Fibroblast of skin of left biceps (primary cell): ENCODE results near the gene LITAF.
"Not testable (repeated sequence)": the region's sequence is repeated elsewhere in the genome, so short reads cannot be mapped to it uniquely, and the experiment has no call there.

Experiments
- DNase-seq, 2 experiments: peaks; one replicate each; pipeline ENCODE4 v3.0.0-alpha.2; 2013; ENCODE audit warnings: low read depth in 2 of 2

The LITAF gene

GRCh38 chr16:11576427-11577289, 10.1 kb downstream of the LITAF start:
- no peak for DNase-seq

GRCh38 chr16:11575223-11575589, 11.5 kb downstream of the LITAF start:
- no peak for DNase-seq

DNA sequence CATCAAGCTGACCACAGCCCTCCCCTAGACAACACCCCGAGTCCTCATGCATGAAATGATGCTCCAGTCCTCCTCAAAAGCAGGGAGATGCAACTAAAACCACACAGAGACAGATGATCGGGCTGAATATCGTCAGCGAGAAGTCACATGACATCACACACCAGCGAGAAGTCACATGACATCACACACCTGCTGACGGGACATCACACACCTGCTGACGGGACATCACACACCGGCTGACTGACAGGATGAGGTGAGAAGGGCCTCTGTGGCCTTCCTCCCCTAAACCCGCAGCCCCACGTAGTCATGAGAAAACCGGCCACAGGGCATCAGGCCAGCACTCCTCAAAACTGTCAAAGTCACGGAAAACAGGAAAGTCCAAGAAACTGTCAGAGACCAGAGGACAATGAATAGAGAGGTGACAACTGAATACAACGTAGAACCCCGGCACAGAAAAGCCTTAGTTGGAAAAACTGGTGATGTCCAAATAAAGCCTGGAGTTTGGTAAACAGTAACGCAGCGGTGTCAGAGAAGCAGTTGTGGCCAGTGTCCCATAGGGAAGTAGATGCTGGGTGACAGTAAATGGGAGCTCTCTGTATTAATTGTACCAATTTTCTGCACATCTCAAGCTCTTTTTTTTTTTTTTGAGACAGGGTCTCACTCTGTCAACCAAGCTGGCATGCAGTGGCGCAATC, 14.3 kb downstream of the LITAF start:
- DNase-seq, result no peak

DNA sequence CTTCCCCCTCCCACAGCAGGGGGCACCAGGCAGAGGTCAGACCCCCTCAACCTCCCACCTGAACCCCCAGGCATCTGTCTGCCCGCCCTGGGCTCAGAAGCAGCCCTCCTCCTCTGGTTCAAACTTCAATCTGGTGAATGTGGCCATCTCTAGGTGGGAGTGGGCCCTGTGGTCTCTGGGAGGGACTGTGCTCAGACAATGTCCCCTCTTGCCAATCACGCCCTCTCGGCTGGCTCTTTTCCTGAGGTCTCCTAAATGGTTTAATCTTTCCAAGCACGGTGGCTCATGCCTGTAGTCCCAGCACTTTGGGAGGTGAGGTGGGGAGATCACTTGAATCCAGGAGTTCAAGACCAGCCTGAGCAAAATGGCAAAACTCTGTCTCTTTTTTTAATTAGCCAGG, 15.2 kb downstream of the LITAF start:
- no peak for DNase-seq

DNA sequence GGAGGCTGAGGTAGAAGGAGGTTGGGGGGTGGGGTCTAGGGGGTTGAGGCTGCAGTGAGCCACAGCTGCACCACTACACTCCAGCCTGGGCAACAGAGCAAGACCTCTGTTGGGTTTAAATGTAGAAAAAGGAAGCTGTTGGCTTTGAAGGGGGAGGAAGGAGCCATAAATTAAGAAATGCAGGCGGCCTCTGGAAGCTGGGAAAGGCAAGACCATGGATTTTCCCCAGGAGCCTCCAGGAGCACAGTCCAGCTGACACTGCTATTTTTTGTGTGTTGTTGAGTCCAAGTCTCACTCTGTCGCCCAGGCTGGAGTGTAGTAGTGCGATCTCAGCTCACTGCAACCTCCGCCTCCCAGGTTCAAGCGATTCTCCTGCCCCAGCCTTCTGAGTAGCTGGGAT, 15.9 kb downstream of the LITAF start:
- no peak for DNase-seq

DNA sequence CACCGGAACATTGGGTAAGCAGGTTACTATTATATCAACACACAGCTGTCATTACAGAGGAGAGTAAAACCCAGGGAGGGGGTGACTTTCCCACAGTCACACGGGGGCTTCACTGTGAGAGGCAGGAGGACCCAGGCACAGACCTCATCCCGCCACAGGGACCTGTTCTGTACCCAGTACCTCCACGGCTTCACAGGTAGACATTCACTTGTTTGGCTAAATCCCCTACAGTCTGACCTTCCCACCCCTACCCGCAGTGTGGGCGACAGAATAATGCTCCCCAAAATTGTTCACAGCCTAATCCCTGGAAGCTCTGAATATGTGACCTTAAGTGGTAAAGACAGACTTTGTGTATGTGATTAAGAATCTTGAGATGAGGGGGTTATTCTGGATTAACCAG, 16.5 kb downstream of the LITAF start:
- no peak for DNase-seq

GRCh38 chr16:11566398-11566797, 20.3 kb downstream of the LITAF start:
- DNase-seq, result no peak

DNA sequence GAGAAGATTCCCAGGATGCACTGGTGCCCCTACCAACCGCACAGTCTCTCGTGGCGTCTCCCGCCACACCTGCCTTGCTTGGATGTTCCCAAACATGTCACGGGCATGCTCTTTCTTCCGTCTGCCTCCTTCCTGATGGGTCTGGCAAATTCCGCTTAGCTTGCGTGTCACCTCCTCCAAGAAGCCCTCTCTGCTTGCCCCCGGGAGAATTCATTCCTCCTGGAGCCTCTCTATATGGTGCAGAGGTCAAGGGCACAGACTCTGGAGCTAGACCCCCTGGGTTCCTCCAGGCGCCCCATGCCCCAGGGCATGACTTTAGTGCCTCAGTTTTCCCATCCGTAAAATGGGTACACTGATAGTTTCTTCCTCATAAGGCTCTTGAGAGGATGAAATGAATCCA, 21.1 kb downstream of the LITAF start:
- DNase-seq, result no peak

GRCh38 chr16:11564046-11564926, 22.4 kb downstream of the LITAF start:
- no peak for DNase-seq

- no peak for DNase-seq
Observed at GRCh38 chr16:11563493-11564040, 23.2 kb downstream of the LITAF start.

- no peak for DNase-seq
Observed at GRCh38 chr16:11562941-11563340, 23.8 kb downstream of the LITAF start.

DNA sequence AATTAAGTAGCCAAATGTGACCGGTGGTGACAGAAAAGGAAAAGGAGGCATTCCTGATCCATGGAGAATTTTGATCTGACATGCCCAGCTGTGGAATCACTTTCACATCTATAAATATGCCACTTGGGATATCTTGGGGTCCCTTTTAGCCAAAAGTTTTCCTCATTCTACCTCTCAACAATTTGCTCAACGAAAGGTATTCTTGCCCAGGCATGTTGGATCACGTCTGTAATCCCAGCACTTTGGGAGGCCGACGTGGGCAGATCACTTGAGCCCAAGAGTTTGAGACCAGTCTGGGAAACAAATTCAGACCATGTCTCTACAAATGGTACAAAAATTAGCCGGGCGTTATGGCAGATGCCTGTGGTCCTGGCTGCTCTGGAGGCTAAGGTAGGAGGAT, 24.3 kb downstream of the LITAF start:
- no peak for DNase-seq

DNA sequence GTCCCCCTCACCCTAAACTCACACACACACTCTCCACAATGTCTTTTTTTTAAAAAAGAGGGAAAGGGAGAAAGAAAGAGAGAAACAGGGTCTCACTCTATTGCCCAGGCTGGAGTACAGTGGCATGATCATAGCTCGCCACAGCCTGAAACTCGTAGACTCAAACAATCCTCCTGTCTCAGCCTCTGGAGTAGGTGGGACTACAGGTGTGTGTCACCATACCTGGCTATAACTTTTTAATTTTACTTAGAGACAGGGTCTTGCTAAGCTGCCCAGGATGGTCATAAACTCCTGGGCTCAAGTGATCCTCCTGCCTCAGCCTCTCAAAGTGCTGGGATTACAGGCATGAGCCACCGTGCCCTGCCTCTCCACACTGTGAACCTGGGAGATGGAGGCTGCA, 24.9 kb downstream of the LITAF start:
- DNase-seq, result no peak

DNA sequence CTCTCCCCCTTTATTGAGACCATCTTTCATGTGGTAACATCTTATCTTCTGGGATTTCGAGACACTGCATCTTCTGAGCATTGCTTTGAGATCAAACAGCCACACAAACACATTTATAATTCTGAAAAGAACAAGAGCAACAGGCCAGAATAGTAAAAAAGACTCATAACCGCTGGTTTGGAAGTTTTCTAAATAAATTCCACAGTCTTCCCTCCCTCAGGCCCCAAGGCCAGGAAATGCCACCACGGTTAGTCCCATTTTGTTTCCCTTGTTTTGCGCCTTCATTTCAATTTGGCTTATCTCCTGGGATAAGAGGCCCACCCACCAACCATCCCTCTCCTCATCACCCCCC, 25.3 kb downstream of the LITAF start:
- no peak for DNase-seq

DNA sequence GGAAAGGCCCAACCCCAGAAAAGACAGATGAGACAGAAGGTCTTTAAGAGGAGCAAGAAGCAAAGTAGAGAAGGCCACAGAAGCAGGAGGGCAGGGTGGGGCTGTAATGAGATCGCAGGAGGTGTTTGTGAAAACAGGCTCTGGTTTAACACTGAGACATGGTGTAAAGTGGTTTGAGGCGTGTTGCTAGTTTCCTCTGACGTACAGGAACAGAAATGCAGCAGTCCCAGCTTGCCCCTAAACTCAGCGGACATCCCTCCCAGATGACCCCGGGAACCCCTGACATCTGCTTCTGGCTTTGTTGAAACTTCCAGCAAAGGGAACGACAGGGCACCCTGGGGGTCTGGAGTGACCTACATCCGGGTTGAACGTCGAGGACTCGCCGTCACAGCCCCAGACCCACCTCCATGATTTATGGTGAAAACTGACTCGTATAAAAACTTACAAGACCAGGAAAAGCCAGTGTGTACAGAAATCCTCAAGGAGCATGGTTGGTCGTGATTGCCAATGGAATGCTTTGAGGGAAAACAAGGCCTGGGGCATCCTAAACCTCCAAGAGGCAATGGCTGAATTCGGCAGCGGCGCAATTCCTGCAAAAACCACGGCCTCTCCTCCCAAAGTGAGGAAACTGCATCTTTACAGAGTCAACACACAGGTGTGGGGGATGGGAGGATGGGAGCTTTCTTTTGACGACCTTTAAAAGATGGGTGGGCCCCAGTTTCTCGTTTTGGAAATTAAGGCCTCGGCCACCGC, 25.8 kb downstream of the LITAF start:
- DNase-seq, result no peak

- not testable (repeated sequence) for DNase-seq
Observed at GRCh38 chr16:11558308-11558823, 28.4 kb downstream of the LITAF start.

DNA sequence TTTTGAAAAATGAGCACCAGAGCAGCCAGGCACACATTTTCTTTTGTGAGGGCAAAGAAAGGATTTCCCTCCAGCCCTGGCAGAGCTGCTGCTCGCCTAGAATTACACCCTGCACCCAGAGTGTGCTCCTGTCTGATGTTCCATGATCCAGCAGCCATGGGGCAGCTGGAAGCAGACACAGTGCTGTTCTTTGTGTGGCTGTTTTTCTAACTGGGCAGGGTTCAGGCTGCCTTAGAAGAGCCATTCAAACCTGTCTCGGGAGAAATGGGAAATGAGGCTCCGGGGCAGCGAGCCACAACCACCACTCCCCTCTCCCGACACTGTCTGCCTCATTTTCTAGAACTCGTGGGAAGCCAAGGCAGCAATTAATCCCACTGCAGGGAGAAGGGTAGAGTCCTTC, 28.9 kb downstream of the LITAF start:
- DNase-seq, result no peak

DNA sequence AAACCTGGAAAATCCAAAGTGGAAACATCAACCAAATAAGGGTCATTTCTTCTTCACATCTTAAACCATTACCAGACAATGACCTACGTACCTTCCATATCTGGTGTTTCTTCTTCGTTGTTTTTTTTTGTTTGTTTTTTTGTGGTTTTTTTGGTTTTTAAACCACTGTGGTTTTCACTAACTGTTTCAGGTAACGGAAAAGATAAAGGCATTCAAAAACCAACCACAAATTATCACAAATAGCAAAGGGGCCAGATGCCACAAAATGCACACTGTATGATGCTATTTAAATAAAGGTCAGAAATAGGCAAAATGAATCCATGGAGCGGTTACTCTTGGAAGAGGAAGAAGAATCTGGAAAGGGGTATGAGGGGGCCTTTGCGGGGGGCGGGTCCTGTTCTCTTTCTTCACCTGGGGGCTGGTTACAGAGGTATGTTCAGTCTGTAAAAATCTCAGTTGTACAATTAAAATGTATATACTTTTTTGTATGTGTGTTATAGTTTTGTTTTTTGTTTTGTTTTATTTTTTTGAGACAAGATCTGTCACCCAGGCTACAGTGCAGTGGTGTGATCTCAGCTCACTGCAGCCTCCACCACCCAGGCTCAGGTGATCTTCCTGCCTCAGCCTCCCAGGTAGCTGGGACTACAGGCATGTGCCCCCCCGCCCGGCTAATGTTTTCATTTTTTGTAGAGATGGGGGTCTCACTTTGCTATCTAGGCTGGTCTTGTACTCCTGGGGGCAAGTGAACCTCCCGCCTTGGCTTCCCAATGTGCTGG, 29.6 kb downstream of the LITAF start:
- no peak for DNase-seq

- no peak for DNase-seq
Observed at GRCh38 chr16:11556214-11556819, 30.4 kb downstream of the LITAF start.

- no peak for DNase-seq
Observed at GRCh38 chr16:11554053-11554452, 32.7 kb downstream of the LITAF start.
